ENCODE data around the gene ADORA1.

The ADORA1 gene

GRCh38 chr1:203167026-203167912 is 39.7 kb downstream of the ADORA1 start:
- Histone ChIP-seq H3K9me3 (ENCODE audit: insufficient read depth, low read length, severe bottlenecking) (no peaks in the 10 kb centered on the region), H3K27me3 (ENCODE audit: insufficient read depth, low read length, poor library complexity) (peaks cover 18% of the 10 kb centered on the region), H3K27ac (ENCODE audit: low read length) (no peak overlapping the region), H2AFZ (ENCODE audit: low read depth, low read length) (no peak overlapping the region), H3K9ac (ENCODE audit: low read depth, low read length) (no peak overlapping the region), H3K4me3 (ENCODE audit: low read depth in 1 of 2, low read length in 2 of 2) (no peak overlapping the region), H3K4me2 (ENCODE audit: insufficient read depth, low read length) (no peak overlapping the region), H3K36me3 (ENCODE audit: insufficient read depth, low read length) (no peaks in the 10 kb centered on the region), H3K4me1 (ENCODE audit: insufficient read depth, low read length) (no peaks in the 10 kb centered on the region), H3K79me2 (ENCODE audit: insufficient read depth, low read length) (no peaks in the 10 kb centered on the region), H4K20me1 (ENCODE audit: insufficient read depth, low read length) (no peaks in the 10 kb centered on the region; the same call in none of the 2 replicates)
- DNase-seq (peak; percentile 30), ATAC-seq (ENCODE audit: insufficient read depth, low read depth) (peak; percentile 54; the same call in 2 of the 3 replicates)
- no peak for TF ChIP-seq CTCF (IDR thresholded peaks at IDR 0.05; ENCODE audit: borderline replicate concordance, extremely low read depth, low read length, poor library complexity, severe bottlenecking)
- no peak for TF ChIP-seq EZH2 (IDR thresholded peaks at IDR 0.05; ENCODE audit: borderline replicate concordance, low read depth, low read length, severe bottlenecking)

GRCh38 chr1:203167913-203168200 is 40.3 kb downstream of the ADORA1 start:
- Histone ChIP-seq H3K27ac (ENCODE audit: low read length) (no peak overlapping the region), H2AFZ (ENCODE audit: low read depth, low read length) (no peak overlapping the region), H3K36me3 (ENCODE audit: insufficient read depth, low read length) (no peaks in the 10 kb centered on the region), H3K4me1 (ENCODE audit: insufficient read depth, low read length) (no peaks in the 10 kb centered on the region), H3K27me3 (ENCODE audit: insufficient read depth, low read length, poor library complexity) (peaks cover 15% of the 10 kb centered on the region), H3K9ac (ENCODE audit: low read depth, low read length) (no peak overlapping the region), H4K20me1 (ENCODE audit: insufficient read depth, low read length) (peaks cover 3% of the 10 kb centered on the region), H3K9me3 (ENCODE audit: insufficient read depth, low read length, severe bottlenecking) (no peaks in the 10 kb centered on the region), H3K4me3 (ENCODE audit: low read depth in 1 of 2, low read length in 2 of 2) (no peak overlapping the region), H3K79me2 (ENCODE audit: insufficient read depth, low read length) (no peaks in the 10 kb centered on the region), H3K4me2 (ENCODE audit: insufficient read depth, low read length) (no peak overlapping the region)
- TF ChIP-seq CTCF (IDR thresholded peaks at IDR 0.05; ENCODE audit: borderline replicate concordance, extremely low read depth, low read length, poor library complexity, severe bottlenecking) = no peak
- no peak for TF ChIP-seq EZH2 (IDR thresholded peaks at IDR 0.05; ENCODE audit: borderline replicate concordance, low read depth, low read length, severe bottlenecking)
- ATAC-seq (ENCODE audit: insufficient read depth, low read depth) = no peak
- no peak for DNase-seq

GRCh38 chr1:203168256-203168786 is 40.8 kb downstream of the ADORA1 start:
- Histone ChIP-seq H3K9ac (ENCODE audit: low read depth, low read length) (no peak overlapping the region), H3K27ac (ENCODE audit: low read length) (no peak overlapping the region), H3K27me3 (ENCODE audit: insufficient read depth, low read length, poor library complexity) (peaks cover 15% of the 10 kb centered on the region)

More at GRCh38 chr1:203168256-203168786, 40.8 kb downstream of the ADORA1 start:
- no peaks in the 10 kb centered on the region for H3K79me2 ChIP-seq (ENCODE audit: insufficient read depth, low read length)
- ATAC-seq (ENCODE audit: insufficient read depth, low read depth) (no peak), DNase-seq (no peak)
- H3K4me2 ChIP-seq (ENCODE audit: insufficient read depth, low read length) = no peak overlapping the region
- no peaks in the 10 kb centered on the region for H3K4me1 ChIP-seq (ENCODE audit: insufficient read depth, low read length)
- no peak for TF ChIP-seq CTCF (IDR thresholded peaks at IDR 0.05; ENCODE audit: borderline replicate concordance, extremely low read depth, low read length, poor library complexity, severe bottlenecking)
- TF ChIP-seq EZH2 (IDR thresholded peaks at IDR 0.05; ENCODE audit: borderline replicate concordance, low read depth, low read length, severe bottlenecking) = no peak
- no peaks in the 10 kb centered on the region for H3K9me3 ChIP-seq (ENCODE audit: insufficient read depth, low read length, severe bottlenecking)
- no peak overlapping the region for H2AFZ ChIP-seq (ENCODE audit: low read depth, low read length)
- H3K4me3 ChIP-seq (ENCODE audit: low read depth in 1 of 2, low read length in 2 of 2) = no peak overlapping the region
- H4K20me1 ChIP-seq (ENCODE audit: insufficient read depth, low read length) = peaks cover 6% of the 10 kb centered on the region
- H3K36me3 ChIP-seq (ENCODE audit: insufficient read depth, low read length) = no peaks in the 10 kb centered on the region
